Activated T-helper 1 cell treated with anti-CD3 and anti-CD28 coated beads, Interleukin-12 subunit alpha, Interleukin-12 subunit beta, Interleukin-2, Interleukin-4 antibody, amounts not matched to agents 30 ng/mL and 10 ng/mL and 1 ng/mL, durations not matched to agents 14 hours and 24 hours and 36 hours (primary cell): ENCODE measurements around the gene ZNF814. TPM values are rescaled to one million over a fixed set of nuclear protein-coding genes. Genes with fewer than 3 reads are reported as not detected.
"Not testable (repeated sequence)": the region's sequence is repeated elsewhere in the genome, so short reads cannot be mapped to it uniquely, and the experiment has no call there.

Source experiments
- DNase-seq: peaks from one replicate; pipeline ENCODE4 v3.0.0; 2021; ENCODE audit warnings: low spot score
- H3K27ac Mint-ChIP-seq: one replicate; pipeline ENCODE4 v1.8.0; 2021; ENCODE audit warnings: mild to moderate bottlenecking, mixed read lengths
- H3K27me3 Mint-ChIP-seq: one replicate; pipeline ENCODE4 v1.8.0; 2022; ENCODE audit warnings: mild to moderate bottlenecking, moderate library complexity, mixed read lengths; ENCODE audit not compliant: insufficient read depth
- H3K36me3 Mint-ChIP-seq: one replicate; pipeline ENCODE4 v1.8.0; 2021; ENCODE audit warnings: low read depth, mixed read lengths
- H3K4me1 Mint-ChIP-seq: one replicate; pipeline ENCODE4 v1.8.0; 2021; ENCODE audit warnings: low read depth, mixed read lengths
- H3K4me3 Mint-ChIP-seq: one replicate; pipeline ENCODE4 v1.8.0; 2021; ENCODE audit warnings: mild to moderate bottlenecking, moderate library complexity, mixed read lengths
- H3K9me3 Mint-ChIP-seq: one replicate; pipeline ENCODE4 v1.8.0; 2021; ENCODE audit warnings: mixed read lengths
- intact Hi-C: fragments of 100-400 bp; cut with micrococcal nuclease; formaldehyde crosslinking; loops from one replicate; pipeline ENCODE4 v1.15.1; 2024
- total RNA-seq: library from RNA; stranded (reverse); gene quantifications from 2 replicates; pipeline ENCODE4 v1.2.3, GENCODE V29; 2022

Gene ZNF814
- total RNA-seq, 1 donor from 2014 or later, result 14.1 TPM

DNA sequence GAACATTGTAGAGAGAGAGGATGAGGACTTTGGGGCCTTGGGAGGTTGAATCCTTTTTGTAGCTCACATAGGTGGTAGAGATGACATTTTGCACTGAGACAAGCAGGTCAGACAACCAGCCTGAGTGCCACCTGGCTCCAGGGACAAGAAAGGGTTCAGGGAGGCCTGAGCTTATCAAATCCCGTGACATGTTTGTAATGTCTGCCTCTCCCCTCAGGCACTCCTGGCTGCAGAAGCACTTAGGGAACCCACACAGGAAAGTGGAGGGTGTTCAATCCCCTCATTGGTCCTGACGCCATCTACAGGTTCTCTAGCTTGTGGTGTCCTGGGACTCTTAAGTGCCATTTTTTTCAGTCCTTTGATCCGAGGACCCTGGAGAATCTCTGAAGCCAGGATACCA lies 67.7 kb downstream of the ZNF814 start:
- H3K9me3 Mint-ChIP-seq, DNase-seq, intact Hi-C loops, H3K27me3 Mint-ChIP-seq: not testable (repeated sequence)
- H3K27ac Mint-ChIP-seq, result peak overlapping the region; percentile 9
- peak overlapping the region; percentile 99 for H3K4me3 Mint-ChIP-seq
- H3K4me1 Mint-ChIP-seq, result peaks cover 42% of the 10 kb centered on the region
- H3K36me3 Mint-ChIP-seq, result peaks cover 34% of the 10 kb centered on the region

DNA sequence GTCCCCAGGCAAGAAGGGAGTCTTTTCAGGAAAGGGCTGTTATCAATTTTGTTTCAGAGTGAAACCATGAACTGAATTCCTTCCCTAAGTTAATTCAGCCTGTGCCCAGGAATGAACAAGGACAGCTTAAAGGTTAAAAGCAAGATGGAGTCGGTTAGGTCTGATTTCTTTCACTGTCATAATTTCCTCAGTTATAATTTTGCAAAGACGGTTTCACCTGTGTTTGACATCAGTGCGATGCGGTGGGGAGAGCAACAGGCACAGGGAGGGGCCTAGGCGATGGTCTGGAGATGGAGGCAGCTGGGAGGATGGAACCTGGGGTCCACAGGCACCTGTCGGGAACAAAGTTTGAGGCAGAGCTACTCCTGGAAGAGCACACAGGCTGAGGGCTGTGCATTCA lies 68.2 kb downstream of the ZNF814 start:
- intact Hi-C loops, result no loop called here
- peaks cover 42% of the 10 kb centered on the region for H3K4me1 Mint-ChIP-seq
- H3K9me3 Mint-ChIP-seq, result no peaks in the 10 kb centered on the region
- H3K27me3 Mint-ChIP-seq, result no peaks in the 10 kb centered on the region
- DNase-seq, result no peak
- peak overlapping the region; percentile 99 for H3K4me3 Mint-ChIP-seq
- peak overlapping the region; percentile 98 for H3K27ac Mint-ChIP-seq
- peaks cover 32% of the 10 kb centered on the region for H3K36me3 Mint-ChIP-seq

DNA sequence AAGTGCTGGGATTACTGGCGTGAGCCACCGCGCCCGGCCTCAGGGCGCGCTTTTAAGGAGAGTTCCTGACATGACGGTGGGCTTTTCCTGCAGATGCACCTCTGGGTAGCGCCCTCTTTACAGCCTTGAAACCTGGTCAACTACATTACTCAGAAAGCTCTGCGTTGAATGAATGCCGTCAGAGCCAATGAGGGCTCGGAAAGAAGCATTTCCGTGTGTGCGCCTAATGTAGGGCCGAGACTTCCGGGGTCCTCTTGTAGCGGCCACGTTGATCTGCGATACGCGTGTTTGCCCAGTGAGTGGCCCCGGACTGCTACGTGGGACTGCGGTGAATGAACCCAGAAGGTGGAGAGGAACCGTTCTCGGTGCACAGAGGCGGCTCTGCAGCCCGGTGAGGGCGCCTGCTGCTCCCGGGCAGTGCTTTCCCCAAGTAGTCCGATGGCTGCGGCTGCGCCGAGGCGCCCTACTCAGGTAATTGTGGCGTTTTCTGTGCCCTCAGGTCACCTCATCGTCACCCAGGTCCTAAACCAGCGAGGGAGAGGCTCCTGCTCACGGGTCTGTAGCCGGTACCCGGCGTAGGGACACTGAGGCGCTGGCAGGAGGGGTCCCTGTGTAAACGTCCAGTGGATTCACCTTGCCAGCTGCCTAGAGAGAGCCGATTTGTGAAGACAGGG lies 69.2 kb downstream of the ZNF814 start:
- Mint-ChIP-seq H3K9me3 (no peaks in the 10 kb centered on the region), H3K4me3 (peak overlapping the region; percentile 99), H3K36me3 (peaks cover 31% of the 10 kb centered on the region), H3K4me1 (peaks cover 50% of the 10 kb centered on the region), H3K27ac (peak overlapping the region; percentile 98), H3K27me3 (no peaks in the 10 kb centered on the region)
- DNase-seq, result peak; percentile 76
- intact Hi-C loops, result loop anchor here (1.0 to 10.0 kb wide), 11 partner anchors 30 to 1505 kb away; partner anchors contain the start of genes RPS5, ZNF416, ZNF417 and ZNF586

DNA sequence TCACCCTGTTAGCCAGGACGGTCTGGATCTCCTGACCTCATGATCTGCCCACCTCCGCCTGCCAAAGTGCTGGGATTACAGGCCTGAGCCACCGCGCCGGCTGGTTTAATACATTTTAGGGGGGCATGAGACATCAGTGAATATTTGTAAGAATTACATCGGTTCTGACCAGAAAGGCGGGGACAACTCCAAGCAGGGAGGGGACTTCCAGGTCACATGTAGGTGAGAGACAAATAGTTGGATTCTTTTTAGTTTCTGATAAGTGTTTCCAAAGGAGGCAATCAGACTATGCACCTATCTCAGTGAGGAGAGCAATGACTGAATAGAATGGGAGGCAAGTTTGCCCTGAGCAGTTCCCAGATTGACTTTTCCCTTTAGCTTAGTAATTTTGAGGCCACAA lies 70.5 kb downstream of the ZNF814 start:
- Mint-ChIP-seq H3K4me1 (peaks cover 47% of the 10 kb centered on the region), H3K27ac (peak overlapping the region; percentile 74), H3K9me3 (no peaks in the 10 kb centered on the region), H3K36me3 (peaks cover 28% of the 10 kb centered on the region), H3K27me3 (no peaks in the 10 kb centered on the region), H3K4me3 (peak overlapping the region; percentile 99)
- intact Hi-C loops, result loop anchor here (2.0 to 10.0 kb wide), 5 partner anchors 98 to 1504 kb away; partner anchors contain the start of genes RPS5, ZNF416, ZNF417 and ZNF837
- DNase-seq, result no peak

DNA sequence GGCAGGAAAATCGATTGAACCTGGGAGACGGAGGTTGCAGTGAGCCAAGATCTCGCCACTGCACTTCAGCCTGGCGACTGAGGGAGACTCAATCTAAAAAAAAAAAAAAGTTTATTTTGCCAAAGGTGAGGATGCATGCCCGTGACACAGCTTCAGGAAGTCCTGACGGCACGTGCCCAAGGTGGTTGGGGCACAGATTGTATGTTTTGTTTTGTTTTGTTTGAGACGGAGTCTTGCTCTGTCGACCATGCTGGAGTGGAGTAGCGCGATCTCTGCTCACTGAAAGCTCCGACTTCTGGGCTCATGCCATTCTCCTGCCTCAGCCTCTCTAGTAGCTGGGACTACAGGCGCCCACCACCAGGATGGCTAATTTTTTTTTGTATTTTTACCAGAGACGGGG lies 70.9 kb downstream of the ZNF814 start:
- Mint-ChIP-seq H3K27me3 (no peaks in the 10 kb centered on the region), H3K4me1 (peaks cover 47% of the 10 kb centered on the region), H3K9me3 (no peaks in the 10 kb centered on the region), H3K27ac (no peak overlapping the region), H3K36me3 (peaks cover 27% of the 10 kb centered on the region), H3K4me3 (no peak overlapping the region)
- DNase-seq, result no peak
- intact Hi-C loops, result loop anchor here (2.0 to 10.0 kb wide), 5 partner anchors 99 to 1503 kb away; partner anchors contain the start of genes RPS5, ZNF416, ZNF417 and ZNF837

DNA sequence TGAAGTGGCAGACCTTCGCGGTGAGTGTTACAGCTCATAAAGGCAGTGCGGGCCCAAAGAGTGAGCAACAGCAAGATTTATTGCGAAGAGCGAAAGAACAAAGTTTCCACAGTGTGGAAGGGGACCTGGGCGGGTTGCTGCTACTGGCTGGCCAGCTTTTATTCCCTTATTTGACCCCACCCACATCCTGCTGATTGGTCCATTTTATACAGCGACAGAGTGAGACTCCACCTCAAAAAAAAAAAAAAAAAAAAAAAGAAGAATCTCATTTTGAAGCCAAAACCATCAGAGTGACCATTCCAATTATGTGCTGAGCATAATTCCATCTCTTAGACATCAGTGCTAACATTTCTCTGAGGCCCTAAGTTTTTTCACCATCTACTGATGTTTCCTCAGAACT lies 72.2 kb downstream of the ZNF814 start:
- no peak overlapping the region for H3K27ac Mint-ChIP-seq
- H3K27me3 Mint-ChIP-seq, result no peaks in the 10 kb centered on the region
- H3K4me3 Mint-ChIP-seq, result no peak overlapping the region
- intact Hi-C loops, result loop anchor here (10.0 kb wide), 3 partner anchors 508 to 1502 kb away; partner anchors contain the start of genes RPS5, ZNF837, ZSCAN22 and ZSCAN5A
- peaks cover 23% of the 10 kb centered on the region for H3K36me3 Mint-ChIP-seq
- DNase-seq, result no peak
- no peaks in the 10 kb centered on the region for H3K9me3 Mint-ChIP-seq
- peaks cover 51% of the 10 kb centered on the region for H3K4me1 Mint-ChIP-seq

DNA sequence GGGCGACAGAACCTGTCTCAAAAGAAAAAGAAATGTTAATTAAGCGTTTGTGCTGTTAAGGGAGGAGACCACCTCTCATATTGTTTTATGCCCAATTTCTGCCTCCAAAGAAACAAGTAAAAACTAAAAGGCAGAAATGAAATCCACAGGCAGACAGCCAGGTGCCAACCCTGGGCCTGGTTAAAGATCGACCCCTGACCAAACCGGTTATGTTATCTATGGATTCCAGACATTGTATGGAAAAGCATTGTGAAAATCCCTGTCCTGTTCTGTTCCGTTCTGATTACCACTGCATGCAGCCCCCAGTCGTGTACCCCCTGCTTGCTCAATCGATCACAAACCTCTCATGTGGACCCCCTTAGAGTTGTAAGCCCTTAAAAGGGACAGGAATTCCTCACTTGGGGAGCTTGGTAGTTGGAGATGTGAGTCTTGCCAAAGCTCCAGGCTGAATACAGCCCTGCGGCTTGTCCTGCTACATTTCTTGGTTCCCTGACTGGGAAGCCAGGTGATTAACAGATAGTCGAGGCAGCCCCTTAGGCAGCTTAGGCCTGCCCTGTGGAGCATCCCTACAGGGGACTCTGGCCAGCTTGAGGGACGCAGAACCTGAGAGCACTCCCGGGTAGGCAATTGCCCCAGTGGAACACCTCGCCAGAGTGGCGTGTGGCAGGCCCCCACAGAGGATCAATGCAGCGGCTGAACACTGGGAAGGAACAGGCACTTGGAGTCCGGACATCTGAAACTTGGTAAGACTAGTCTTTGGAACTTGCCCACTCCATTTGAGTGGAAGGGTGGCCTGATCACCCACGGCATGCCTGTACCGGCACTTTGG lies 73.4 kb downstream of the ZNF814 start:
- intact Hi-C loops, result loop anchor here (2.0 to 10.0 kb wide), 4 partner anchors 509 to 1501 kb away; partner anchors contain the start of genes RPS5, ZNF584, ZNF837 and ZSCAN22
- H3K4me3 Mint-ChIP-seq, result peak overlapping the region; percentile 97
- no peaks in the 10 kb centered on the region for H3K27me3 Mint-ChIP-seq
- peak overlapping the region; percentile 95 for H3K27ac Mint-ChIP-seq
- H3K9me3 Mint-ChIP-seq, result no peaks in the 10 kb centered on the region
- peaks cover 44% of the 10 kb centered on the region for H3K4me1 Mint-ChIP-seq
- no peak for DNase-seq
- H3K36me3 Mint-ChIP-seq, result peaks cover 22% of the 10 kb centered on the region

DNA sequence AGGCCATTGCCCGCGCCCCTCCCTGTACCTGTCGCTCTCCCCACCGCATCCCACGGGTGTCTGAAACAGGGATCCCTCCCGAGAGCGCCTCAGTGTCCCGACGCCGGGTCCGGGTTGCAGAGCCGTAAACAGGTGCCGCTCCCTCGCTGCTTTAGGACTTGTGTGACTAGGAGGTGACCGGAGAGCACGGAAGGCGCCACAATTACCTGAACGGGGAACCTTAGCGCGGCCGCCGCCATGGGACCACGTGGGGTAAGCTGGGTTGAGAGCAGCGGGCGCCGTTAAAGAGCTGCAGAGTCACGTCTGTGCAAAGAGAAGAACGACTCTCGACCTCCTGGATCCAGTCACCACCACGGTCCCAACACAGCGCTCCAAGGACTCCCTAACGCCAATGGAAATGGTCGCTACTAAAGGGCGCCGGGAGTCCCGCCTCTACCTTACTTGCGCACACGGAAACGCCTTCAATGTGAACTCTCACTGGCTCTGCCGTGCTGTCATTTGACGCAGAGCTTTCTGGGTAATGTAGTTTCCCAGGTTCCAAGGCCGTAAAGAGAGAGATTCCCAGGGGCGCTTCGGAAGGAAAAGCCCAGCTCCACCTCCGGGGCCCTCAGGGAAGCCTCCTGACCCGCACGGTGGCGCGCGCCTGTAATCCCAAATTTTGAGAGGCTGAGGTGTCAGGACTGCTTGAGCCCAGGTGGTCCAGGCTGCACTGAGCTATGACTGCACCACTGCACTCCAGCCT lies 74.2 kb downstream of the ZNF814 start, which contains the start of gene ZNF552:
TSS of gene ZNF552 (minus strand) at position 409 of the 742 bp plus-strand sequence. CDS start at position 239, 170 bp downstream.
- no peaks in the 10 kb centered on the region for H3K27me3 Mint-ChIP-seq
- peaks cover 22% of the 10 kb centered on the region for H3K36me3 Mint-ChIP-seq
- peak within 1 kb of the TSS; percentile 97 for H3K4me3 Mint-ChIP-seq
- H3K4me1 Mint-ChIP-seq, result peaks cover 37% of the 10 kb centered on the region
- H3K27ac Mint-ChIP-seq, result peak within 1 kb of the TSS; percentile 95
- peak; percentile 74 for DNase-seq
- intact Hi-C loops, result loop anchor here (1.0 to 10.0 kb wide), 9 partner anchors 35 to 1500 kb away; partner anchors contain the start of genes RPS5, ZNF17, ZNF584 and ZNF586
- H3K9me3 Mint-ChIP-seq, result no peaks in the 10 kb centered on the region

DNA sequence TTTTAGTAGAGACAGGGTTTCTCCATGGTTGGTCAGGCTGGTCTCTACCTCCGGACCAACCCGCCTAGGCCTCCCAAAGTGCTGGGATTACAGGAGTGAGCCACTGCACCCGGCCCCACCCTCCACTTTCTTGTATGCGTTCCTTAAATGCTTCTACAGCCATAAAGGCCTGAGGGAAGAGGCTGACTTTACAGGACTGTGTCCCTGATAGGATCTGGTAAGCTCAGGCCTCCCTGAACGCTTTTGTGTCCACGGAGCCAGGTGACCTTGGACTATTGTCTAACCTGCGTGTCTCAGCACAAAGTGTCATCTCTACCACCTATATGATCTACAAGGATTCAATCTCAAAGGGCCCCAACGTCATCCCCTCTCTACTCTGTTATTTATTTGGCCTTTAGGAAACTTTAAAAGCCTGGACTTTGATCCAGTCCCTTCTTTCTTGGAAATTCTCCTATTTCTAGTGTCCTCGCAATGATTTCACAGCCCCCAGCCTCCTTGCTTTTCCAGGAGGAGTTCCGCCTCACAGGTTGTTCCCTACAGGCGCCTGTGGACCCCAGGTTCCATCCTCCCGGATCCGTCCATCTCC lies 74.8 kb downstream of the ZNF814 start:
- H3K27me3 Mint-ChIP-seq, result no peaks in the 10 kb centered on the region
- intact Hi-C loops, result loop anchor here (1.0 to 10.0 kb wide), 9 partner anchors 35 to 1499 kb away; partner anchors contain the start of genes RPS5, ZNF17, ZNF584 and ZNF586
- peaks cover 37% of the 10 kb centered on the region for H3K4me1 Mint-ChIP-seq
- H3K36me3 Mint-ChIP-seq, result peaks cover 27% of the 10 kb centered on the region
- no peak for DNase-seq
- peak overlapping the region; percentile 97 for H3K4me3 Mint-ChIP-seq
- H3K9me3 Mint-ChIP-seq, result no peaks in the 10 kb centered on the region
- peak overlapping the region; percentile 95 for H3K27ac Mint-ChIP-seq

DNA sequence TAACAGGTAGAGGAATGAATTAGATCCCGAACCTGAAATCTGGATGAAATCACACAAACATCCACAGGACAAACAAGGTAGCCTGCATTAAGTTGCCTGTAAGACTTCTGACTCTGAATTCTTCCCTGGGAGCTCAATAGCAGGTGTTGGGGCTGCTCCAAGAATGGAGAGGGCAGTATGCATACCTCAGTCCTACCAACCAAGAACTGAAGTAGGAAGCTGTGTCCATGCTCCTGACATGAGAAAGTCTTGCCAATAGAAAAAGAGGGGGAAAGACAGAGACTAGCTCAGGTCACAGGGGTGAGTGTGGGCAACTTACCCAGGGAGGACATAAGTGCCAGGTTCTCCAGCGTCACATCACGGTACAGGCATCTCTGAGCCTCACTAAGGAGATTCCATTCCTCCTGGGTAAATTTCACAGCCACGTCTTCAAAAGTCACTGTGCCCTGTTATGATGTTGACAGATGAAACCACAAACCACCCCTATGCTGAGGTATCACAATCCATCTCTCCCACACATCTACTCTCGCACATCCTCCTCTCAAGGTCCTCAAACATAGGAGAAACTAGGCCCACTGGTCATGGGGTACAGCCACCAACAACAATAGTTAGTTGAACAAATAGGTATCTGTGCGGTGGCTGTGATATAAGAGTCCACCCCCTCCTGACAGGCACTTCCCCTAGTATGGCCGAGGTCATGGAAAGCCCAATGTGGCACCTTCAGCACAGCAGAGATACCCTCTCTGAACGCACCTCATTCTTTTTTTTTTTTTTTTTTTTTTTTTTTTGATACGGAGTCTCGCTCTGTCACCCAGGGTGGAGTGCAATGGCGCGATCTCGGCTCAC lies 75.6 kb downstream of the ZNF814 start:
- peaks cover 32% of the 10 kb centered on the region for H3K36me3 Mint-ChIP-seq

DNA sequence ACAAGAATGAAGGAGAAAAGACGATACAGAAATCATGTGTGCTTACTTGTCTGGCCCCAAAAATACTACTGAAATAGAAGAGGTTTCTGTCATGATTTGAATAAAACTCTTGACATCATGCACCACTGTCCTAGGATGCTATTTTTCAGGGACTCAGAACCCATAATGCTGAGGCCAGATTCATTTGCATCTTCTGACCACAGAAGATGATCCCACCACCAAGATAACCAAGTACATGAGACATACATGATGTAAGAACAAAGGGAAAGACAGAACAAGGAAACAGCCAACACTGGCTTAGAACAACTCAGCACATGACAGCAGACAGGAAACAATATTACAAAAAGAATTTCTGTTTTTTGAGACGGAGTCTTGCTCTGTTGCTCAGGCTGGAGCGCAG lies 76.6 kb downstream of the ZNF814 start:
- Mint-ChIP-seq H3K9me3 (no peaks in the 10 kb centered on the region), H3K27ac (peak overlapping the region; percentile 79), H3K27me3 (no peaks in the 10 kb centered on the region), H3K36me3 (peaks cover 39% of the 10 kb centered on the region), H3K4me3 (peak overlapping the region; percentile 69), H3K4me1 (peaks cover 31% of the 10 kb centered on the region)
- DNase-seq, result no peak
- intact Hi-C loops, result loop anchor here (10.0 kb wide), 3 partner anchors 513 to 1497 kb away; partner anchors contain the start of genes RPS5, ZNF837, ZSCAN22 and ZSCAN5A

More for the DNA sequence above, 75.6 kb downstream of the ZNF814 start:
- Mint-ChIP-seq H3K4me3 (peak overlapping the region; percentile 97), H3K4me1 (peaks cover 31% of the 10 kb centered on the region), H3K27ac (peak overlapping the region; percentile 79)
- intact Hi-C loops, result loop anchor here (10.0 kb wide), 3 partner anchors 512 to 1498 kb away; partner anchors contain the start of genes RPS5, ZNF837, ZSCAN22 and ZSCAN5A
- not testable (repeated sequence) for H3K27me3 Mint-ChIP-seq, DNase-seq, H3K9me3 Mint-ChIP-seq
